ENCODE measurements around the gene NOC4L.

Gene NOC4L

DNA sequence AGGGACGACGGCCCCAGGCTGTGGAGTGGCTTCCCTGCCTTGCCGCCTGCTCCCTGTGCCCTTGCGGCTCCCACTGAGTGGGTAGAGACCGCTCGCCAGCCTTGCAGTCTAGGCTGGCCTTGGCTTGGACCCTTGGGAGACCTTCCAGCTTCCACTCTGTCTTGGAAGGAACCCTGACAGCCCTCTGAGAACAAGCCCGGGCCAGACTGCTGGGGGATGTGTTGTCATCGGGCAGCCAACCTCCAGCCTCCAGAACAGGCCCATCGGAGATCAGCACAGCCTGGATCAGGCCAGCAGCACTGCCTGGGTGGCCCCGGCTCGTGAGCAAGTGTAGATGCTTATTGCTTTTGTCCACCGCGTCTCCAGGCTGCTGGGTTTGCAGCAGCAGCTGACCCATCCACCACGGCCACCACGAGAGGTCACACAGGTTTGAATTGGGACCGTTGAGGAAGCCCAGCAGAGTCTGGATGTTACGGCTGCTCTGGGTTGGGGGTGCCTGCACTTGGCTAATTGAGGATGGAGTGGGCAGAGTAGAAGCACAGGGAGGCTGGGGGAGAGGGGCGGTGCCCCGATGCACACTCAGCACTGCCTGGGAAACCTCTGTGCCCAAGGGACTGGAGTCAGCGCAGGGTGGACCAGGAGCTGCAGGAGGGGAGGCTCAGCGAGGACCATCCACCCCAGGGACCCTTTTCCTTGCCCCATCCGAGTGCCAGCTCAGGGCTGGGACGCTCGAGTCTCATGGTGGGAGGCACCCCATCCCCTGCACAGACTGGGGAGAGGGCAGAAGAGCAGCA lies 55.5 kb downstream of the NOC4L start:
- H3K4me3 ChIP-seq (replicated peaks; ENCODE audit: low read depth, low read length), result no peak overlapping the region
- TF ChIP-seq, protein P1, sequence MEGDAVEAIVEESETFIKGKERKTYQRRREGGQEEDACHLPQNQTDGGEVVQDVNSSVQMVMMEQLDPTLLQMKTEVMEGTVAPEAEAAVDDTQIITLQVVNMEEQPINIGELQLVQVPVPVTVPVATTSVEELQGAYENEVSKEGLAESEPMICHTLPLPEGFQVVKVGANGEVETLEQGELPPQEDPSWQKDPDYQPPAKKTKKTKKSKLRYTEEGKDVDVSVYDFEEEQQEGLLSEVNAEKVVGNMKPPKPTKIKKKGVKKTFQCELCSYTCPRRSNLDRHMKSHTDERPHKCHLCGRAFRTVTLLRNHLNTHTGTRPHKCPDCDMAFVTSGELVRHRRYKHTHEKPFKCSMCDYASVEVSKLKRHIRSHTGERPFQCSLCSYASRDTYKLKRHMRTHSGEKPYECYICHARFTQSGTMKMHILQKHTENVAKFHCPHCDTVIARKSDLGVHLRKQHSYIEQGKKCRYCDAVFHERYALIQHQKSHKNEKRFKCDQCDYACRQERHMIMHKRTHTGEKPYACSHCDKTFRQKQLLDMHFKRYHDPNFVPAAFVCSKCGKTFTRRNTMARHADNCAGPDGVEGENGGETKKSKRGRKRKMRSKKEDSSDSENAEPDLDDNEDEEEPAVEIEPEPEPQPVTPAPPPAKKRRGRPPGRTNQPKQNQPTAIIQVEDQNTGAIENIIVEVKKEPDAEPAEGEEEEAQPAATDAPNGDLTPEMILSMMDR (IDR thresholded peaks at IDR 0.05; ENCODE audit: insufficient read depth, low read length, poor library complexity, severe bottlenecking), result no peak
- no peaks in the 10 kb centered on the region for H3K36me3 ChIP-seq (ENCODE audit: control insufficient read depth, insufficient read depth, low read length)
- H3K27me3 ChIP-seq (replicated peaks; ENCODE audit: control insufficient read depth, insufficient read depth, low read length), result no peaks in the 10 kb centered on the region
- no peak for DNase-seq (ENCODE audit: extremely low read depth, insufficient read length)

DNA sequence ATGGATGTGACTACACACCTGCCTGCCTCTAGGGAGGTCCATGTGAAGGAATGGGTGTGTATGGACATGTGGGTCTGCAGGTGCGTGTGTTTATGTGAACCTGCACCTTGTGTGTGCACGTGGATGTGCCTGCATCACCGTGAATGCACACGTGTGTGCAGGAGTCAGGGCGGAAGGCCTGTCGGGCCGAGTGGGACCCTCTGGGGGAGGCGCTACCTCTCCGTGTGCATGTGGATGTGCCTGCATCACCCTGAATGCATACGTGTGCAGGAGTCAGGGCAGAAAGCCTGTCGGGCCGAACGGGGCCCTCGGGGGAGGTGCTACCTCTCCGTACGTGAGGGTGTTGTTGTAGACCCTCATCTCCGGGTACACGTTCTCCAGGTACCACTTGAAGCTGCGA lies 56.5 kb downstream of the NOC4L start:
- Histone ChIP-seq H3K27me3 (replicated peaks; ENCODE audit: control insufficient read depth, insufficient read depth, low read length) (no peaks in the 10 kb centered on the region; the same call in 1 of the 2 replicates), H3K4me3 (replicated peaks; ENCODE audit: low read depth, low read length) (no peak overlapping the region), H3K36me3 (ENCODE audit: control insufficient read depth, insufficient read depth, low read length) (no peaks in the 10 kb centered on the region)
- no peak for DNase-seq (ENCODE audit: extremely low read depth, insufficient read length)
- TF ChIP-seq, protein P1 (IDR thresholded peaks at IDR 0.05; ENCODE audit: insufficient read depth, low read length, poor library complexity, severe bottlenecking), result no peak

DNA sequence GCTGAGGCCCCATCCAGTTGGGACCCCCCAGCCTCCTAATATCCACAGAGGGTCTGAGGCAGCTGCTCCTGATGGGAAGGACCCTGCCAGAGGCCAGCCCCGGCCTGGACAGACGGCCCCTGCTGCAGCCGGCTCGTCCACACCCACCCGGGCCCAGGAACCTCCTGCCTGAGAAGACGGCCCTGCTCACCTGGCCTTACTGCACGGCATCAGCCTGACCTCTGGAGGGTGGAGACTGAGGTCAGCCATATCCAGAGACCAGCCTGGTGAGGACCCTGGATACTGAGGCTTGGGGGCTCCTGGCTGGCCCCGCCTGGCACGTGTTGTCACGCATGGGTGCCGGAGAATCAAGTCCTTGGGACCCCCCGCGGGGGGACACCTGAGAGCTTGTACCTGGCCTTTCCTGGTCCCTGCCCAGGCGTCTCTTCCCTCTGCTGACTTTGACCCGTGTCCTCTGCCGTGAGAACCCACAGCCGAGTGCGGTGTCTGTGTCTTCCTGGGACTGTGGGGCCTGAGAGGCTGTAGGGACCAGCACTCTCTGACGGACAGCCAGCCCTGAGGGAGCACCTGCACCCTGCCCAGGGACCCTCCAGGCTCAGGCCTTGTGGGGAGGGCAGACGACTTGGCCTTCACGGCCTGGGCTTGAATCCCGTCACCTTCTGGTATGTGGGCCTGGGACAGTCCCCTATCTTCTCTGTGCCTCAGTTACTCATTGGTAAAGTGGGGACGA lies 57.3 kb downstream of the NOC4L start:
- TF ChIP-seq, protein P1 (IDR thresholded peaks at IDR 0.05; ENCODE audit: insufficient read depth, low read length, poor library complexity, severe bottlenecking), result no peak
- Histone ChIP-seq H3K36me3 (ENCODE audit: control insufficient read depth, insufficient read depth, low read length) (no peaks in the 10 kb centered on the region), H3K4me3 (replicated peaks; ENCODE audit: low read depth, low read length) (no peak overlapping the region), H3K27me3 (replicated peaks; ENCODE audit: control insufficient read depth, insufficient read depth, low read length) (no peaks in the 10 kb centered on the region; the same call in 1 of the 2 replicates)
- no peak for DNase-seq (ENCODE audit: extremely low read depth, insufficient read length)
